Lower leg skin (tissue), 3 donors: Measurements from ENCODE around the gene TTC13.

Experiments used
- CTCF ChIP-seq, 3 donors: fragments of 450-650 bp; IDR thresholded peaks; one replicate each; pipeline ENCODE4 v1.5.1; 2016; ENCODE audit warnings: antibody characterized with exemption in 3 of 3, mild to moderate bottlenecking in 3 of 3, moderate library complexity in 2 of 3
- POLR2A ChIP-seq, 2 donors: fragments of 450-650 bp; IDR thresholded peaks; one replicate each; pipeline ENCODE4 v1.6.1; 2016 to 2017; ENCODE audit warnings: antibody characterized with exemption in 2 of 2, mild to moderate bottlenecking in 1 of 2, moderate library complexity in 1 of 2

- no peak for TF ChIP-seq CTCF (IDR thresholded peaks at IDR 0.05)
- no peak for TF ChIP-seq POLR2A (IDR thresholded peaks at IDR 0.05)
Observed at GRCh38 chr1:230884646-230885045, 94.0 kb downstream of the TTC13 start.
